GM19035 (cell line): ENCODE results near the gene QKI.

Experiments
- ATAC-seq: cut with Tn5 transposase; IDR thresholded peaks from one replicate; pipeline ENCODE4 v1.9.1; 2021; ENCODE audit not compliant: unreplicated experiment

Gene QKI

DNA sequence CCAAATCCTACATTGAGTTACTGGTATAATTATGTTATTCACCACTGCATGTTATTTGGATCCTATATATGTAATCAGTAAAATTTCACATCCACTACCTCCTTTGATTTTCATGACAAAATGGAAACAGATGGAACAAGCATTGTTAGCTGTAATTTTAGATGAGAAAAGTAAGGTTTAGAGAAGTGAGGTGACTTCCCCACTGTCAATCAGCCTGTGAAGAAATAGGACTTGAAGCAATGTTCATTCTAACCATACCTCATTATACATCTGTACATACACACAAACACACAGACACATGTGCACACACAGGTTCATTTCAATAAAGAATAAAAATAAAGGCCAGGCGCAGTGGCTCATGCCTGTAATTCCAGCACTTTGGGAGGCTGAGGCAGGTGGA is 23.7 kb upstream of the QKI start:
- ATAC-seq = no peak

- no peak for ATAC-seq
Observed at GRCh38 chr6:163391985-163392384, 22.5 kb upstream of the QKI start.

- ATAC-seq = no peak
Observed at GRCh38 chr6:163392533-163392932, 22.0 kb upstream of the QKI start.

GRCh38 chr6:163393923-163394322 is 20.6 kb upstream of the QKI start:
- no peak for ATAC-seq

DNA sequence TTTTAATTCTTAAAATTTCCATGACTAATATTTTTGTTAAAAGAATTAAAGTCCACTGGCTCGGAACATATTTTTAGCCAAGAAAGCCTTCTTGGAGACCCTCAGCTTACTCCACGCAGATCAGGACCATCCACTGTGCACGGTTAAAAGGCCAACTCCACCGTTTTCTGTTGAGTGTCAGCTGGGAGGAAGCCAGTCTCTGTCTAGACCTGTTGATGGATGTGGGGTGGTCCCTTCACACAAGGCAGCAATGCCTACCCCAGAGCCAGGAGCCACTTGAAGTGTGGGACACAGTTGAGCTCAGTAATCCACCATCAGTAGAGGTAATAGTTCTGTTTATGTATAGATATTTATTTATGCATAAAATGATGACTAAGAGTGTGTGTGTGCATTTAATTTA is 19.9 kb upstream of the QKI start:
- ATAC-seq = no peak

- no peak for ATAC-seq
Observed at GRCh38 chr6:163395122-163395830, 19.2 kb upstream of the QKI start.

GRCh38 chr6:163395831-163396185 is 18.7 kb upstream of the QKI start:
- no peak for ATAC-seq

- no peak for ATAC-seq
Observed at GRCh38 chr6:163397326-163397725, 17.2 kb upstream of the QKI start.

GRCh38 chr6:163398115-163398514 is 16.4 kb upstream of the QKI start:
- no peak for ATAC-seq

DNA sequence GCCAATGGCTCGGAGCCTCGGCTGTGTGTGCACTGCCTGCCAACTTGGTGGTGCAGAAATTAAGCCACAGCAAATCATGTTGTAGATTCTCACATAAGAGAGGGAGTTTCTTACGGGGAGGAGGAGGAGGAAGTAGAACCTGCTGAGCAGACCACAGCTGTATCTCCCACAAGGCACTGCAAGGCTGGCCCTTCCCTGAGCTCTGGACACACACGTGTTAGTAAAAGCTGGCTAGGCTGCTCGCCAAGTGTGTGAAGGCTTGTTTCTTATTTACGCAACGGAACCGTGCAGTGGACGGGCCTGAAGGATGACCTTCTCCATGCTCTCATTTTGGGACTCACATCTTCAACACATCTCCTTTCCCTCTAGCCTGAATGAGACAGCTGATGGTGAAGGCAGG is 15.7 kb upstream of the QKI start:
- peak; percentile 48 for ATAC-seq

GRCh38 chr6:163400509-163400908 is 14.0 kb upstream of the QKI start:
- no peak for ATAC-seq

- ATAC-seq = no peak
Observed at GRCh38 chr6:163401039-163401885, 13.3 kb upstream of the QKI start.

DNA sequence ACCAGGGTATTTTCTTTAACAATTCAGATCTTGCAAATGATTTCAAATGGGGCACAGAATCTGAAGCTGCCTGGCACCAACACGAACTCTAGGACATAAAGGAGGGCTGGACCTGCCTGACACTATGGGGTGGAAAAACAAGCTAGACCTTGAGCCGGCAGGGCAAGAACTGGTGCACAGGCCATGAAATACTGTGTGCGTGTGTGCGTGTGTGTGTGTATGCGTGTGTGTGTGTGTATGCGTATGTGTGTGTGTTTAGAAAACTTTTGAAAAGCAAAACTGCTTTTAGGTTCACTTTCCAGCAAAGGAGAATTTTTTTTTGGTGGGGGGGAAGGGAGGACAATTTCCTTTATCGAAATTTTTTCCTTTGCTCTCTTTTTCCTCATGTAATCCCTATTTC is 11.9 kb upstream of the QKI start:
- ATAC-seq = no peak

DNA sequence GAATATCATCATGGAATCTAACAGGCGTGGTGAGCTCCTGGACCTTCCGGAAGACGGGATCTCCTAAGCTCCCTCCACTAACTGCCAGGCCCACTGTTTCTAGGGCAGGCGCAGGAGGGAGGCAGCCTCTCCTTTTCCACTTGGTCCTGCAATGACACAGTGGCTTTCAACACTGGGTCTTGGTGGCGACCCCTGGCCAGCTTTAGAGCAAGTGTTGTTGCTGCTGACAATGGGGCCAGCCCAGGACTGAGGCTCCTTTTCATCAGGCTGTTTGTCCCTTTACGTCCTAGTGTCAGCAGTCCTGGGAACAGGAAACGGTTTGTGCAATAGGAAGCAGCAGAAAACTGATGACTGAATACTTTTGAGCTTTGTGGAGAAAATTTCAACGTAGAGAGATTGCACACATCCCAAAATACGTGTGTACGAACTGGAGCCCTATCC is 9.7 kb upstream of the QKI start:
- ATAC-seq = no peak

DNA sequence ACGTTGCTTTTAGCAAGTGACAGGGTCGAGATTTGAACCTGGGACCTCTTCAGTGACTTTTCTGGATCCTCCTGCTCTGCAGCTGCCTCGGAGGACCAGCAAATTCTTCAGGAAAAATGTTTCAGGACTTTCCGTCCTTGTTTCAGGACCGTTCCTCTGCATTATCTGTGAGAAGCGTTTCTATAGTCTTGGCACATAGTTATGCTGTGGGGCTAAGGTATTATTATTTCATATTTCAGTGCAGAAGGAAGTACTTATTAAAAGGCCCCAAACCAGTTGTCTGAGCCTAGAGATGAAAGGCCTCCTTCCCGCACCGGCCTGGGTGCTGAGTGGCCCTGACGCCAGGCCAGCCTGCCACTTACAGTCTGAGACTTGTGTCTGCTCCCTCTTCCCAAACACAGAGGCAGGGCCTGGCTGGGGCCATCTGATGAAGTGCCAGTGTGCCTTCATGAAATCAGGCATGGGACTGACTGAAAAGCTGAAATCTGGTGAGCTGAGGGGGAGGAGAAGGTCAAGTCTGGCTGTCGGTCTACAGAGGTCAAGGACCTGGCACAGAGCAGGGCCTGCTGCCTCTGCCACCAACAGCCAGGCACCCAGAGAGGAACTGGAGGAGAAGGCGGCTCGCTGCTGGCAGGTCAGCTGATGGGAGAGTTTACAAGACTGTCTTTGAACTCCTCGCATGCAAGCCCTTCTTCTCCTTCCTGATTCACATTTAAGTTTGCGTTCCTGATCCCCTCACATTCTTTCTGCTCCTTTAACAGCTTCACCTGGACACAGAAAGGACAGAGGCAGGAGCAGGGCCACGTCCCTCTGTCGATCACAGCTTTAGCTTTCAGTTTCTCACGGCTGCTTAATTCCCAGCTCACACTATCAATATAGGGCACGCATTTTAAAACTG is 8.9 kb upstream of the QKI start:
- peak; percentile 86 for ATAC-seq

GRCh38 chr6:163406366-163406765 is 8.2 kb upstream of the QKI start:
- ATAC-seq = peak; percentile 4

- ATAC-seq = no peak
Observed at GRCh38 chr6:163406830-163407229, 7.7 kb upstream of the QKI start.

GRCh38 chr6:163408352-163408991 is 6.0 kb upstream of the QKI start:
- ATAC-seq = no peak

GRCh38 chr6:163409712-163410111 is 4.8 kb upstream of the QKI start:
- no peak for ATAC-seq

DNA sequence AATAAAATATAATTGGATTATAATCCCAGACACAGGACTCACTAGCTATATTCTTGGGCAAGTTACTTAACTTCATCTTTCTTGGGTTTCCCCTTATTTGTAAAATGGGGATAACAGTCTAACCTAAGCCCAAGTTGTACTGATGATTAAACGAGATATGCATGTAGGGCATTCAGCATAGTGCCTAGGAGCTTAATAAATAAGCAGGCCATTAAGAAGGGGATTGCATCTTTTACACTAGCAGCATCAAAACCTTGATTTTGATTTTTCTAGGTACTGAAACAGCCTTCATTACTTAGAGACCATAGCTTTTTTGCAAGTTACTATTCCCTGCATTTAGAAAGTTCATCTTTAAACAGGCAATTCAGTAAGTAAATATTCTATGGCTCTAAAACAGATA is 2.2 kb upstream of the QKI start:
- ATAC-seq = no peak

DNA sequence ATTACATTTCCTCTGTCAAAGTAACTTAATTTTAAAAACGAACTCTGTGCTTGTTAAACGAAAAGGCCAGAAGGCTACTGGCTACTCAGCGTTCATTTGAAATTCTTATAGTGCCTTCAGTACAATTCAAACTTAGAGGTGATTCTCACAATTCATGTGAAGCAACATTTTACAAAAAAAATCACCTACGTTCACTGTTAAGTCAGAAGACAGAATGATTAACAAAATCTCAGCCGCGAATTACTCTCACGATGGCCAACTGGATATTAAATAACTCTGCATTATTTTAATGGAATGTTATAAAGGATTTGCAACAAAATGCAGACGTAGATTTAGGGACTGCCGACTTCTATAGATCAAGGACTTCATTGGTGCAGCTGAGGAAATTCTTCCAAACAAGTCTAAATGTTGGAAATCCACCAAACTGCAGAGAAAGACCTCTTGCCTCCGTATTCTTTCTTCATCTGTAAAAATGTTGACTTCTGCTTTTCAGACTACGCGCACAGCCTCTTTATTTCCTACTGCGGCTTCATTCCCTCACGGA is 1.6 kb upstream of the QKI start:
- ATAC-seq = no peak
